GM18951 (cell line): Measurements from ENCODE around the gene CEACAM16.

ENCODE experiments used
- POLR2A ChIP-seq: IDR thresholded peaks from 4 replicates; pipeline ENCODE4 v1.6.1; 2011; ENCODE audit warnings: mild to moderate bottlenecking; ENCODE audit not compliant: insufficient read length, insufficient read depth; ENCODE audit errors: extremely low read depth
- in situ Hi-C: fragments of 300-500 bp; cut with MboI; formaldehyde crosslinking; loops from one replicate; pipeline ENCODE4 v1.12.0; 2022; ENCODE audit warnings: low sequenced_read_pairs, mixed read lengths, inconsistent platforms; ENCODE audit not compliant: unreplicated experiment

The CEACAM16 gene

GRCh38 chr19:44698492-44699201, at the start of gene CEACAM16:
Gene CEACAM16, plus strand, starts transcription at chr19:44699151. Its CDS starts 2,306 bp downstream, at chr19:44701457.
- in situ Hi-C loops: no loop called here
- TF ChIP-seq POLR2A: no peak

GRCh38 chr19:44649578-44650145, 49.3 kb upstream of the CEACAM16 start:
- no peak for TF ChIP-seq POLR2A
- in situ Hi-C loops: no loop called here

- no peak for TF ChIP-seq POLR2A
- in situ Hi-C loops: no loop called here
These were observed 45.6 kb upstream of the CEACAM16 start for GRCh38 chr19:44653343-44653742.

- in situ Hi-C loops: no loop called here
- no peak for TF ChIP-seq POLR2A
These were observed 44.8 kb upstream of the CEACAM16 start for GRCh38 chr19:44653977-44654774.

GRCh38 chr19:44657211-44657921, 41.6 kb upstream of the CEACAM16 start:
- TF ChIP-seq POLR2A: no peak
- in situ Hi-C loops: no loop called here

GRCh38 chr19:44658069-44658733, 40.8 kb upstream of the CEACAM16 start:
- no peak for TF ChIP-seq POLR2A

GRCh38 chr19:44660081-44660480, 38.9 kb upstream of the CEACAM16 start:
- no peak for TF ChIP-seq POLR2A
- in situ Hi-C loops: no loop called here

More at GRCh38 chr19:44658069-44658733, 40.8 kb upstream of the CEACAM16 start:
- in situ Hi-C loops: no loop called here

- TF ChIP-seq POLR2A: no peak
- in situ Hi-C loops: no loop called here
These were observed 37.7 kb upstream of the CEACAM16 start for GRCh38 chr19:44661205-44661604.

- TF ChIP-seq POLR2A: no peak
- in situ Hi-C loops: no loop called here
These were observed 37.0 kb upstream of the CEACAM16 start for GRCh38 chr19:44661904-44662303.

GRCh38 chr19:44662691-44663385, 36.1 kb upstream of the CEACAM16 start:
- in situ Hi-C loops: no loop called here
- TF ChIP-seq POLR2A: no peak

- in situ Hi-C loops: no loop called here
- no peak for TF ChIP-seq POLR2A
These were observed 35.0 kb upstream of the CEACAM16 start for GRCh38 chr19:44663996-44664395.

GRCh38 chr19:44664976-44665375, 34.0 kb upstream of the CEACAM16 start:
- in situ Hi-C loops: no loop called here
- TF ChIP-seq POLR2A: no peak
